Erythroblast (primary cell): ENCODE results near the gene FAM228B.
"Not testable (repeated sequence)": the region's sequence is repeated elsewhere in the genome, so short reads cannot be mapped to it uniquely, and the experiment has no call there.

Experiments
- DNase-seq, 2 experiments: peaks; one replicate each; lab custom pipeline; 2025; lab: John Stamatoyannopoulos, UW
- GATA1 ChIP-seq: IDR thresholded peaks from 2 replicates; pipeline ENCODE4 v1.6.1; 2011; ENCODE audit warnings: low read depth, mild to moderate bottlenecking, control low read depth, low read length, moderate library complexity
- POLR2A ChIP-seq: IDR thresholded peaks from 2 replicates; pipeline ENCODE4 v1.6.1; 2011; ENCODE audit warnings: mild to moderate bottlenecking, low read length

Gene FAM228B

GRCh38 chr2:24087032-24087431 is 36.2 kb upstream of the FAM228B start:
- TF ChIP-seq POLR2A: no peak
- TF ChIP-seq GATA1: no peak

GRCh38 chr2:24088821-24089359 is 34.4 kb upstream of the FAM228B start:
- DNase-seq: no peak
- TF ChIP-seq POLR2A (no peak), GATA1 (no peak)

More at GRCh38 chr2:24087032-24087431, 36.2 kb upstream of the FAM228B start:
- no peak for DNase-seq

- DNase-seq: not testable (repeated sequence)
These were observed 30.0 kb upstream of the FAM228B start for GRCh38 chr2:24093270-24093669.

GRCh38 chr2:24095171-24095677 is 28.0 kb upstream of the FAM228B start:
- DNase-seq: not testable (repeated sequence)

GRCh38 chr2:24100732-24101131 is 22.5 kb upstream of the FAM228B start:
- not testable (repeated sequence) for DNase-seq

DNA sequence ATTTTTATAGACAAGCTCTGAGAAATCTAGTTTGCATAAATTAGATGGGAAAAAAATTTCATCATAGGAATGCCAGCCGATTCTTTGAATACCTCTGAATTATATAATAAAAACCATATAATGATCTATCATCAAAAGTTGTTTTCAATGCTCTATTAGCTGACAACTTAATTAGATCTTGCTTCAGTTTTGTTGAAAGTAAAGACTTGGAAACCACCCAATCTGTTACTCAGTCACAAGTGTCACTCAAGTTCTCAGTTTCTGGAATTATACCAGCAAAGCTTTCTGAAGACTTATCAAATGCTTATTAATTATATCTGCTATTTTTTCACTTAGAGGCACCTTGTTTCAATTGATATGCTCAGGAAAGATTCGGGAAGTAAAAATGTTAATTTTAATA is 21.3 kb upstream of the FAM228B start:
- TF ChIP-seq POLR2A: no peak
- TF ChIP-seq GATA1: no peak
- no peak for DNase-seq

DNA sequence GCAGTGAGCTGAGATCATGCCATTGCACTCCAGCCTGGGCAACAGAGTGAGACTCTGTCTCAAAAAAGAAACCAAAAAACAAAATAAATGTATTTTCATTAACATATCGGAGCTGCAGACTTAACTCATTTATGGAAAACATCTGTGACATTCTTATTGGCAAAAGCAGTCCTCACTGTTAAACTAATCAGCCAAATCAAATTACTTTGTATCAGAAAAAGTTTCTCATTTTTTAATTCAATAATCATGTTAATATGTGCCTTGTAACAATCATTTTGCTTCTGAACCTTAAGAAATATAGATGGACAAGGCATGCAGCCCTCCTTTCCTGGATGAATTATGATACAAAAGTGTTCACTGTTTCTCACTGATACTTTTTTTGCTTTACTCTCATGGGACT is 20.6 kb upstream of the FAM228B start:
- no peak for DNase-seq
- TF ChIP-seq POLR2A (no peak), GATA1 (no peak)

DNA sequence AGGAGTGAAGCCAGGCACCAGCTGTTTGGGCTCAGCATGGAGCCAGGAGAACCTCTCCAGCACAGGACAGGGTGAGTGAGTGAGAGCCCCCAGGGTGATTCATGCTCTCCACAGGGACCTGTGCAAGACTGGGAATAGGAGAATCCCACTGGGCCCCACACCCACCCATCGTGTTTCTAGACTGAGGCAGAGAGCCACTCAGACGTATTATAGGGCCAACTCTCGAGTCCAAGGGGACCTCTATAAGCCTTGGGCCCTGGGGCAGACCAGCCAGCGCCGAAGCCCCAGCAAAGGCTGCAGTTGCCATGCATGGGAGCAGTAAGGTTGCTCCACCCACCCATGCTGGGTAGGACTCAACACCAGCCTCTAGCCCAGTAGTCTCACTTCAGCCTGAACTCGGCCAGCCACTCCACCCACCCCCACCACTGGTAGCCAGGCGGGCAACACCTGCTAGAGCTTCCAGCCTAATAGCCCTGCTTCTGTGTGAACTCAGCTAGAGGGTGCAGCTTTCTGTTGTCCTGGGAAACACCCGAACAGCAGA is 19.1 kb upstream of the FAM228B start:
- DNase-seq: no peak
- no peak for TF ChIP-seq POLR2A
- no peak for TF ChIP-seq GATA1

- TF ChIP-seq GATA1: no peak
- TF ChIP-seq POLR2A: no peak
- no peak for DNase-seq
These were observed 18.4 kb upstream of the FAM228B start for GRCh38 chr2:24104906-24105305.

DNA sequence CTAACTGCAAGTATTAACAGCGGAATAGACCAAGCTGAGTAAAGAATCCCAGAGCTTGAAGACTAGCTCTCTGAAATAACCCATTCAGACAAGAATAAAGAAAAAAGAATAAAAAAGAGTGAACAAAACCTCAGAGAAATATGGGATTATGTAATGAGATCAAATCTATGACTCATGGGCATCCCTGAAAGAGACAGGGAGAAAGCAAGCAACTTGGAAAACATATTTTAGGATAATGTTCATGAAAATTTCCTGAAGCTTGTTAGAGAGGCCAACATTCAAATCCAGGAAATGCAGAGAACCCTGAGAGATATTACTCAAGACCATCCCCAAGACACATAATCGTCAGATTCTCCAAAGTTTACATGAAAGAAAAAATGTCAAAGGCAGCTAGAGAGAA is 17.5 kb upstream of the FAM228B start:
- TF ChIP-seq GATA1 (no peak), POLR2A (no peak)
- DNase-seq: no peak

DNA sequence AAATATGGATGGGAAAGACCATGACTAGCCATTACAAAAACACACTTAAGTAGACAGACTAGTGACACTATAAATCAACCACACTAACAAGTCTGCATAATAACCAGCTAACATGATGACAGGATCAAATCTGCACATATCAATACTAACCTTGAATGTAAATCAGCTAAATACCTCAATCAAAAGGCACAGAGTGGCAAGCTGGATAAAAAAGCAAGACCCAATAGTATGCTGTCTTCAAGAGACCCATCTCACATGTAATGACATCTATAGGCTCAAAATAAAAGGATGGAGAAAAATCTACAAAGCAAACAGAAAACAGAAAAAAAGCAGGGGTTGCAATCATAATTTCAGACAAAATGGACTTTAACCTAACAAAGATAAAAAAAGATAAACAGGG is 16.5 kb upstream of the FAM228B start:
- no peak for DNase-seq
- TF ChIP-seq GATA1 (no peak), POLR2A (no peak)

DNA sequence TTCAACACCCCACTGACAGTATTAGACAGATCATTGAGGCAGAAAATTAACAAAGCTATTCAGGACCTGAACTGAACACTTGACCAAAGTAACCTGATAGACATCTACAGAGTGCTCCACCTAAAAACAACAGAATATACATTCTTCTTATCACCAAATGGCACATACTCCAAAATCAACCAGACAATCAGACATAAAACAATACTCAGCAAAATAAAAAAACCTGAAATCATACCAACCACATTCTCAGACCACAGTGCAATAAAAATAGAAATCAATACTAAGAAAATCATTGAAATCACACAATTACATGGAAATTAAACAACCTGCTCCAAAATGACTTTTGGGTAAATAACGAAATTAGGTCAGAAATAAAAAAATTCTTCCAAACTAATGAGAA is 15.9 kb upstream of the FAM228B start:
- no peak for DNase-seq
- TF ChIP-seq GATA1 (no peak), POLR2A (no peak)

DNA sequence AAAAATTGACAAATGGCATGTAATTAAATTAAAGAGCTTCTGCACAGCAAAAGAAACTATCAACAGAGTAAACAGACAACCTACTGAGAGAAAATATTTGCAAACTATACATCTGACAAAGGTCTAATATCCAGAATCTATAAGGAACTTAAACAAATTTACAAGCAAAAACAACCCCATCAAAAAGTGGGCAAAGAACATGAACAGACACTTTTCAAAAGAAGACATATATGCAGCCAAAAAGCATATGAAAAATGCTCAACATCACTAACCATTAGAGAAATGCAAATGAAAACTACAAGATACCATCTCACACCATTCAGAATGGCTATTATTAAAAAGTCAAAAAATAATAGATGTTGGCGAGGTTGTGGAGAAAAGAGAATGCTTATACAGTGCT is 13.8 kb upstream of the FAM228B start:
- not testable (repeated sequence) for DNase-seq

DNA sequence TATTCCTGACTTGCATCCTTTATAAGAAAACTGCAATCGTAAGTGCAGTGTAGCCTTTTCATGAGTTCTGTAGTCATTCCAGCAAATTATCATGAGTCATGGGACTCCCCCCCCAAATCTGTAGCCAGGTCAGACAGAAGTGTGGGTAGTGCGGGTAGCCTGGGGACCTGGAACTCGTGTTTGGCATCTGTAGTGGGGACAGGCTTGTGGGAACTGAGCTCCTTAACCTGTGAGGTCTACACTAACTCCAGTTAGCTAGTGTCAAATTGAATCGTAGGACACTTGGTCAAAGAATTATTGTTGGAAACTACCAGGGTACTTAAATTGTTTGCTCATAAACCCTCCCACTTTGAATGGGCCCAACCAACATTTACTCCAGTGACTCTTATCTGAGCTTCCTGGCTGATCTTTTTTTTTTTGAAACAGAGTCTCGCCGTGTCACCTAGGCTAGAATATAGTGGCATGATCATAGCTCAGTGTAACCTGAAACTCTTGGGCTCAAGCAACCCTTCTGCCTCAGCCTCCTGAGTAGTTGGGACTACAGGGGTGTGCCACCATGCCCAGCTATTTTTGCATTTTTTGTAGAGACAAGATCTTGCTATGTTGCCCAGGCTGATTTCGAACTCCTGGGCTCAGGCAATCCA is 12.5 kb upstream of the FAM228B start:
- no peak for DNase-seq
- TF ChIP-seq GATA1 (no peak), POLR2A (no peak)

- no peak for TF ChIP-seq GATA1
- no peak for DNase-seq
These were observed 11.8 kb upstream of the FAM228B start for GRCh38 chr2:24111407-24111901.
